Measurements from ENCODE around the gene DAGLA. TPM values are rescaled to one million over a fixed set of nuclear protein-coding genes. Genes with fewer than 3 reads are reported as not detected.
A peak's percentile ranks its signal among the peaks of the same experiment; 100 is the strongest.

DAGLA gene
- total and polyA plus RNA-seq, 2 donors (not counting 1 experiment from before 2014, with no cell fraction given): 0.06 TPM; not detected in 1

- Histone ChIP-seq H3K27me3 (replicated peaks in 1 of 4; ENCODE audit: control extremely low read depth in 1 of 4, control insufficient read depth in 3 of 4, insufficient read depth in 4 of 4, low read length in 3 of 4) (peaks cover 0 to 49% (median 20%) of the 10 kb centered on the region in 4 experiments), H2AFZ (ENCODE audit: insufficient read depth, low read depth, low read length, poor library complexity, severe bottlenecking) (no peak overlapping the region), H3K79me2 (ENCODE audit: control insufficient read depth, insufficient read depth, low read length) (no peaks in the 10 kb centered on the region), H3K27ac (ENCODE audit: low read length in 2 of 2) (no peak overlapping the region), H3K36me3 (replicated peaks in 1 of 2; ENCODE audit: control extremely low read depth in 1 of 2, control insufficient read depth in 1 of 2, extremely low read depth in 1 of 2, insufficient read depth in 2 of 2, low read length in 1 of 2) (no peaks in the 10 kb centered on the region), H3K4me2 (replicated peaks; ENCODE audit: low read depth, low read length, poor library complexity, severe bottlenecking) (no peak overlapping the region), H4K20me1 (ENCODE audit: control insufficient read depth, insufficient read depth, low read length, poor library complexity, severe bottlenecking) (no peaks in the 10 kb centered on the region), H3K9me3 (ENCODE audit: control extremely low read depth in 1 of 3, control insufficient read depth in 2 of 3, insufficient read depth in 1 of 3, low read length in 2 of 3) (peaks cover 0 to 2% (median 0%) of the 10 kb centered on the region in 3 donors), H3K9ac (ENCODE audit: low read length) (no peak overlapping the region), H3K4me3 (ENCODE audit: control extremely low read depth in 1 of 5, extremely low read depth in 1 of 5, insufficient read depth in 1 of 5, low read depth in 2 of 5, low read length in 4 of 5) (no peak overlapping the region), H3K4me1 (ENCODE audit: control insufficient read depth in 2 of 2, insufficient read depth in 2 of 2, low read length in 2 of 2) (peaks cover 12 to 13% of the 10 kb centered on the region in 2 donors)
- 94% methylated on average over 13 of the region's 14 CpGs for WGBS (ENCODE audit: insufficient coverage)
- DNase-seq (no peak), ATAC-seq (ENCODE audit: low read depth) (no peak)
- no peak for TF ChIP-seq EZH2 (IDR thresholded peaks at IDR 0.05; ENCODE audit: borderline replicate concordance, insufficient read depth, low read depth, low read length, poor library complexity, severe bottlenecking)
- TF ChIP-seq CTCF (IDR thresholded peaks at IDR 0.05): no peak
- CTCF ChIA-PET: interaction anchor here (1.0 to 6.6 kb wide), 4 partner anchors 18 to 357 kb away, joined by 4 to 69 read pairs (median 5); no protein-coding TSS in a partner anchor
- Mint-ChIP-seq H3K4me3 (peak overlapping the region; percentile 87), H3K9me3 (ENCODE audit: insufficient read depth) (no peaks in the 10 kb centered on the region), H3K27ac (no peak overlapping the region), H3K4me1 (peaks cover 8% of the 10 kb centered on the region), H3K27me3 (peaks cover 33% of the 10 kb centered on the region)
- POLR2A ChIA-PET: no interaction called here
- intact Hi-C loops (cut with micrococcal nuclease): no loop called here
Observed at GRCh38 chr11:61751384-61751783, 71.2 kb downstream of the DAGLA start.

GRCh38 chr11:61752117-61752924 is 72.1 kb downstream of the DAGLA start, which contains the start of gene MYRF:
TSS of gene MYRF (plus strand) at chr11:61752636. CDS start at chr11:61752745, 109 bp downstream.
- CTCF ChIA-PET: interaction anchor here (1.6 to 1.7 kb wide), 3 partner anchors 29 to 355 kb away, joined by 4 to 10 read pairs (median 4); no protein-coding TSS in a partner anchor
- DNase-seq (peak; percentile 71), ATAC-seq (ENCODE audit: low read depth) (peak; percentile 86)
- WGBS (ENCODE audit: insufficient coverage): 3% methylated on average over 91 of the region's 93 CpGs
- Histone ChIP-seq H3K27me3 (replicated peaks in 1 of 4; ENCODE audit: control extremely low read depth in 1 of 4, control insufficient read depth in 3 of 4, insufficient read depth in 4 of 4, low read length in 3 of 4) (peaks cover 0 to 49% (median 20%) of the 10 kb centered on the region in 4 experiments), H4K20me1 (ENCODE audit: control insufficient read depth, insufficient read depth, low read length, poor library complexity, severe bottlenecking) (no peaks in the 10 kb centered on the region), H3K9ac (ENCODE audit: low read length) (no peak within 1 kb of the TSS), H3K27ac (ENCODE audit: low read length in 2 of 2) (no peak within 1 kb of the TSS), H3K79me2 (ENCODE audit: control insufficient read depth, insufficient read depth, low read length) (no peaks in the 10 kb centered on the region), H3K4me3 (ENCODE audit: control extremely low read depth in 1 of 5, extremely low read depth in 1 of 5, insufficient read depth in 1 of 5, low read depth in 2 of 5, low read length in 4 of 5) (peak within 1 kb of the TSS in 3 of 5 experiments; percentile 11 to 44 (median 18)), H3K36me3 (replicated peaks in 1 of 2; ENCODE audit: control extremely low read depth in 1 of 2, control insufficient read depth in 1 of 2, extremely low read depth in 1 of 2, insufficient read depth in 2 of 2, low read length in 1 of 2) (no peaks in the 10 kb centered on the region), H3K9me3 (ENCODE audit: control extremely low read depth in 1 of 3, control insufficient read depth in 2 of 3, insufficient read depth in 1 of 3, low read length in 2 of 3) (peaks cover 0 to 2% (median 0%) of the 10 kb centered on the region in 3 donors), H2AFZ (ENCODE audit: insufficient read depth, low read depth, low read length, poor library complexity, severe bottlenecking) (peak within 1 kb of the TSS; percentile 56), H3K4me2 (replicated peaks; ENCODE audit: low read depth, low read length, poor library complexity, severe bottlenecking) (peak within 1 kb of the TSS; percentile 72), H3K4me1 (ENCODE audit: control insufficient read depth in 2 of 2, insufficient read depth in 2 of 2, low read length in 2 of 2) (peaks cover 12 to 16% of the 10 kb centered on the region in 2 donors)
- TF ChIP-seq EZH2 (IDR thresholded peaks at IDR 0.05; ENCODE audit: borderline replicate concordance, insufficient read depth, low read depth, low read length, poor library complexity, severe bottlenecking): no peak
- peak; percentile 27 for TF ChIP-seq CTCF (IDR thresholded peaks at IDR 0.05)
- intact Hi-C loops (cut with micrococcal nuclease): no loop called here
- Mint-ChIP-seq H3K27me3 (peaks cover 33% of the 10 kb centered on the region), H3K9me3 (ENCODE audit: insufficient read depth) (no peaks in the 10 kb centered on the region), H3K27ac (no peak within 1 kb of the TSS), H3K4me1 (peaks cover 14% of the 10 kb centered on the region), H3K4me3 (peak within 1 kb of the TSS; percentile 87)
- POLR2A ChIA-PET: no interaction called here
